Kidney capillary endothelial cell (primary cell): ENCODE data around the gene COBLL1.
"Not testable (repeated sequence)": the region's sequence is repeated elsewhere in the genome, so short reads cannot be mapped to it uniquely, and the experiment has no call there.

Experiments
- DNase-seq: peaks from one replicate; pipeline ENCODE4 v3.0.0-alpha.2; 2018; ENCODE audit warnings: low spot score

COBLL1 gene, protein sequence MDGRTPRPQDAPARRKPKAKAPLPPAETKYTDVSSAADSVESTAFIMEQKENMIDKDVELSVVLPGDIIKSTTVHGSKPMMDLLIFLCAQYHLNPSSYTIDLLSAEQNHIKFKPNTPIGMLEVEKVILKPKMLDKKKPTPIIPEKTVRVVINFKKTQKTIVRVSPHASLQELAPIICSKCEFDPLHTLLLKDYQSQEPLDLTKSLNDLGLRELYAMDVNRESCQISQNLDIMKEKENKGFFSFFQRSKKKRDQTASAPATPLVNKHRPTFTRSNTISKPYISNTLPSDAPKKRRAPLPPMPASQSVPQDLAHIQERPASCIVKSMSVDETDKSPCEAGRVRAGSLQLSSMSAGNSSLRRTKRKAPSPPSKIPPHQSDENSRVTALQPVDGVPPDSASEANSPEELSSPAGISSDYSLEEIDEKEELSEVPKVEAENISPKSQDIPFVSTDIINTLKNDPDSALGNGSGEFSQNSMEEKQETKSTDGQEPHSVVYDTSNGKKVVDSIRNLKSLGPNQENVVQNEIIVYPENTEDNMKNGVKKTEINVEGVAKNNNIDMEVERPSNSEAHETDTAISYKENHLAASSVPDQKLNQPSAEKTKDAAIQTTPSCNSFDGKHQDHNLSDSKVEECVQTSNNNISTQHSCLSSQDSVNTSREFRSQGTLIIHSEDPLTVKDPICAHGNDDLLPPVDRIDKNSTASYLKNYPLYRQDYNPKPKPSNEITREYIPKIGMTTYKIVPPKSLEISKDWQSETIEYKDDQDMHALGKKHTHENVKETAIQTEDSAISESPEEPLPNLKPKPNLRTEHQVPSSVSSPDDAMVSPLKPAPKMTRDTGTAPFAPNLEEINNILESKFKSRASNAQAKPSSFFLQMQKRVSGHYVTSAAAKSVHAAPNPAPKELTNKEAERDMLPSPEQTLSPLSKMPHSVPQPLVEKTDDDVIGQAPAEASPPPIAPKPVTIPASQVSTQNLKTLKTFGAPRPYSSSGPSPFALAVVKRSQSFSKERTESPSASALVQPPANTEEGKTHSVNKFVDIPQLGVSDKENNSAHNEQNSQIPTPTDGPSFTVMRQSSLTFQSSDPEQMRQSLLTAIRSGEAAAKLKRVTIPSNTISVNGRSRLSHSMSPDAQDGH

DNA sequence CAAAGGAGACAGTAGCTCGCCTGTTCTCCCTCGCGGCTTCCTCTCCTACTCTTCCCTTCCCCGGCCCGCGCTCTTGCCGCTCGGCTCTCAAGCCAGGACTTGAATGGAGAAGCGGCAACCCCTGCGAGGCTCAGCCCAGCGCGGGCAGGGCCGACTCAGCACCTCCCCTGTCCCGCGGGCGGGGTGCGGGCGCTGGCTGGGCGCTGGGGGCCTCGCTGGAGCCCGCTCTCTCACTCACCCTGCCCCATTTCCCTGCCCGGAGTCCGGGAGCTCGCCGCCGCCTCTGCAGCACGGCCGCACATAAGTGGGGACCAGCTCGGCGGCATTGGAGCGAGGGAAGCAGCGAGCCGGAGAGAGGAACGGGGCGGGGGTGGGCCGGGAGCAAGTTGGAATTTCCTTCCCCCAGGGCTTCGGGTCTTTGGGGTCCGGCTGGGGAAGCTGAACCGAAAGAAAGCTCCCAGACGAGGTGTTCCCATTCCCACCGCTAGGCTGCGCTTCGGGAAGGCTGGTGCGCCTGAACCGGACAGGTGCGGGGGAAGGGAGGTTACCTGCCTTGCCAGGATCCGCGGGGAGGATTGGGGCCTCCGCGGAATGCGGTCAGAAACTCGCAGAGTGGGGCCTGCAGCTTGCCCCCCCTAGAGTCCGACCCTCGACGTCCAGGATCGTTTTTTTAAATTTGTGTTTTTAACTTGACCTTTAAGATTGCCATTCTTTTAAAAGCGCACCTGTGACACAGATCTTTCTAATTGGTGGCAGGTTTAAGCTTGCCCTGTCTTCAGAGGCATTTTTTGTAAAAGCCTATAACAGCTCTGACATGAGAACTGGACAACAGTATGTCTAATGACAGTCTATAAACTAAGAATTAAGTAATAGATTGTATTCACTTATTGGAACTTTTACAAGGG lies at the start of gene COBLL1:
TSS of gene COBLL1 (minus strand) at position 105 of the 905 bp plus-strand sequence. CDS start 627 bp downstream, outside the sequence.
- peak; percentile 51 for DNase-seq

DNA sequence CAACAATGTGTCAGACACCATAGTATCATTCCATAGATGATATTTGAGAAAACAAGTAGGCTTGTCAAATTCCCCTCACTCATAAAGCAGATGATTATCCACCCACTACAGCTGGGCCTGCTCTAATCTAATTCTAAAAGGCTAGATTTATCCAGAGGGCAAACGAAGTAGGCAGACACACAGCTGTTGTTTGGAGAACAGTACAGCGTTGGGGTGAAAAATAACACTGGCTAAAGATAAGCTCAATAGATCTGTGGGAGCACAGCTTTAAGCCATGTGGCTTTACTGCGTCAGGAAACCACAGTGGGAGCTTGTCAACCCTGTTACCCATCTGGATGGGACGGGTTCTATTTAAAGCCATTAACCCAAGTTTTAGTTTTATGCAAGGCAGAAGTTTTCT lies 48.9 kb upstream of the COBLL1 start:
- DNase-seq: no peak

- DNase-seq: no peak
Measured at GRCh38 chr2:164888592-164888991, 47.0 kb upstream of the COBLL1 start.

GRCh38 chr2:164887434-164888144 lies 46.0 kb upstream of the COBLL1 start:
- no peak for DNase-seq

DNA sequence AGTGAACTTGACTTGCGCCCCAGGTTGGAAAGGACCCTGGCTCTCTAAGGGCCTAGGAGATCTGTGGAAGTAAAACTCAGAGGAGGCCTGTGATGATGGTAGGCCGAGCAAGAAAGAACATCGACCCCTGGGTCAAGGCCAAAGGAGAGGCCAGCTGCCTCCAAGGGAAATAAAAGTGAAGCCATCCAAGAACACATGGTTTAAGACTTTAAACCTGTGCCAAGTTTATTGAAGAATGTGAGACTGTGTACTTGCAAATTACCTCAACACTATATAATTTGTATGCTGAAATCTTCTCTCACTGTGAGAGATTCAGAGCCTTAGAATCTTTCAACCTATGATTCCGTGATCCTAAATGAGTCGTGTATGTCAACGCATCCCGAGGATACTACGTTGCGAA lies 40.7 kb upstream of the COBLL1 start:
- DNase-seq: no peak

DNA sequence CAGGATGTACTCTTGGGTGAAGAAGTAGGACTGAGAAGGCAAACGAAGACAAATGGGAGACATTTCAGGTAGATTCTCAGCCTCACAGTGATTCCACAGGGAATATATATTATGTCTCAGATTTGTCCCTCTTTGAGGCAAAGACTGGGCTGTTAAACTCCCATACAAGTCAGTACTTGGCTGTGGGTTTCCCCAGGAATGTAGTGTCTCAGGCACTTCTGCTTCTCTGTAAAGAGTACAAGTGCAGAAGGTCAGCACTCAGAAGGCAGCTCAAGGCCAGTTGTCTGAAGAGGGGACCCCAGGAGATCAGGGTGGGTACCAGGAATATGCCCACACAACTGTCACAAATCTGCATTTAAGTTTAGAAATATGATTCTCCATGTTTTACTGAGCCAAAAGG lies 39.9 kb upstream of the COBLL1 start:
- no peak for DNase-seq

- DNase-seq: no peak
Measured at GRCh38 chr2:164879901-164880535, 38.4 kb upstream of the COBLL1 start.

DNA sequence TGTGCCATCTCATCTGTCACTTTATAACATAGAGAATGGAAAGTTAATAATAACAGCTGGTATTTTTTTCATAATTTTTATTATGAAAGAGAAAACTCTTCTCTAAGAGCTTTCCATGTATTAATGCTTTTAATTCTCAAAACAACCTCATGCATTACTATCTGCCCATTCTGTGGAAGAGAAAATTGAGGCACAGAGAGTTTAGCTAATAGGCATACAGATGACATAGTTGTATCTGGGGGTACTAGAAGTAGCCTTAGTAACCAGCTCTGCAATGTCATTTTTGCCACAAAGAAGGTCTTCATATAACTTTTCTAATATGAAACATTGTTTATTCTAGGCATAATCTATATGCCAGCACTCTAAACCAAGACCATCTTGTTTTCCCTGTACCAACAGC lies 36.3 kb upstream of the COBLL1 start:
- no peak for DNase-seq

DNA sequence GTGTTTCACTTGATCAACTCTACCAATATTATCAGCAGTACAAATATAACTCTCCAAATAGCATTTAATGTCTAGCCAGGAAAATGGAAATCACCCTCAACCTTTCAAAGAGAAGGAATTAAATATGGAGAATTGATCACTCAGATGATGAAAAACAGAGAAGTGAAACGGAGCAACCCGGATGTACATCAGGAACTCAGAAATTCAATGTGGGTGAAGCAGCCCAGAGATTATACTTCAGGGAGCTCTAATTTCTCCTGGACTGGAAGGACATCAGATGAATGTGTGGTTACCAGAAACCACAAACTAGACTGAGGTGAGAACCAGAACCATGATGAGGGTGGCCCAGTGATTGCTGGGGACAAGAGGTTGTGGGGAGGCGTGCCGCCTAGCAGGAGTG lies 35.5 kb upstream of the COBLL1 start:
- no peak for DNase-seq

GRCh38 chr2:164875334-164876205 lies 33.9 kb upstream of the COBLL1 start:
- DNase-seq: no peak

DNA sequence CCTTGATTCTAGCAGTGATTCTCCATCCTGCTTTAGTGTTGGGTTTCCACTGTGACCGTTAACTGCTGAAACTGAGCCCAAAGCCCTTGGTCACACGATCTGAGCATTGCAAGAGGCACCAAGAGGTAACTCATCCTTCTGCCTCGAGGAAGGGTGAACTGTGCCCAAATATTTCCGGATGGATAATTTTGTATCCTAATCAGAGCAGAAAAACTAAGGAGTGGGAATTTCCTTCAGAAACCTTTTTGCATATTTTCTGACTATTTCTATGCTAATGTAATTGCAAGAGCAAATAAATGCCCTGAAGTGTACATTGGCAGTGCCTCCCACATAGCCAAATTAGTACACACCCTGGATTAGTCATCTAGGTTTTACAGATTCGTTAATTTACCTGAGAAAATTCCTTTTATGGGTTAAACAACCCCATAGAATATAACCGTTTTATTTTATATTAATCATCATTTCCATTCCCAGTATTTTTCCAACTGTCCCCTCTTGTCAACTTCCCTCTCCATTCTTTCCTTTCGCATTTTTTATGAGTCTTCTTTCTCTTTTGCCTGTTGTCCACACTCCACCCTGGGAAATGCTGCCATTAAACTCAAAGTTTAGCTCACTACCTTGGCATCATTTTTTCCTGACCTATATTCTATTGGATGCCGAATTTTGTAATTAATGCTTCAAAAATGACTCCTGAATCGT lies 31.7 kb upstream of the COBLL1 start:
- no peak for DNase-seq

DNA sequence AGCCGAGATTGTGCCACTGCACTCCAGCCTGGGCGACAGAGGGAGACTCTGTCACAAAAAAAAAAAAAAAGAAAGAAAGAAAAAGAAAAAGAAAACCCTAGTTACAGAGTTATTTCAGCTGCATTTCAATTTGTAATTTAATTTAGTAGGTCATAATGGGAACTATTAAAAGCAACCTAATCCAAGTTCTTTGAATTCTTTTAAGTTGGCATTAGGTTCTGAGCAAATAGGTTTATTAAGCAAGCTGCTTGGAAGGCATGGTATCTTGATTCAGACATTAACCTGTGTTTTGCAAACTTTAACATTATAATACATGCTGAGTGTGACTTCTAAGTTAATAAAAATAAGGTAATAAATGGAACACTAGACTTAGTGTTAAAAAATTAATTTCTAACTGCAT lies 29.8 kb upstream of the COBLL1 start:
- DNase-seq: no peak

DNA sequence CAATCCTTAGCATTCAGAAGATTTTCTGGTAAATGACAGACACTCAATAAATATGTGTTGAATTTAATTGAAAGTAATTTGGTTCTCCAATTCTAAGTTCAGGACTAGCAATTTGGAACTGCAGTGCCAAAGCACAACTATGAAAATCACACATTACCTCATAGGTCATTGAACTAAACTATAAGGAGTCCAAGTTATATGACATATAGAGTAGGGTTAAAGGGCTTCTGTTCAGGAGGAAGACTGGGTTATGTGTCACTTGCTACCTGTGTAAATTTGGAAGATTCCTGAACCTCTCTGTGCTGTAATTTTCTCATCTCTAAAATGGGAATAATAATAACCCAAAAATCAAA lies 27.8 kb upstream of the COBLL1 start:
- no peak for DNase-seq

GRCh38 chr2:164868563-164869419 lies 27.2 kb upstream of the COBLL1 start:
- no peak for DNase-seq

DNA sequence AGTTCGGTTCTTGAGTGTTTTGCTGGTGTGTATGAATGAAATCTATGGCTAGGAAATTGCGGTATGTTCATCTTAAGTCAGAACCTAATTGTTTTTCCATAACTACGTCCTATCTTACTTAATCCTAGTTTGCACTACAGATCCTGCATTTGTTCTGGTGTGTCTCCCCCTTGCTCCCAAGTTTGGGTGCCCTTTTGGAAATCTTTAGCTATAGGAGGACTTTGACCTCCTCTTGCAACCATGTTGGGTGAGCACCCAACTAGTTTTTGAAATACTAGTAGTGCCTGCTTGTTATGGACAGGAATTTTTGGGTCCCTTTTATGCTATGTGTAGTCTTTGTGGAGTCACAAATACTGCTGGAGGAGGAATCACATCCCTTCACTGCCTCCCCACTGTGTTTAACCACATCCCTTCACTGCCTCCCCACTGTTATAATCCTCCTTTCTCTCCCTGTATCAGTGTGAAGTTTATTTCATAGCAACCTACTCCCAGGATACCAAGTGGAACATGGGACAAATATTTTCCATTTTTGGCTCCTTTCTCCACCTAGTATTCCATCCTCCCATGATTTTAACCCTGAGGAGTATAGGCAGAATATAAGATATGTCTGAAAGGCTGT lies 26.3 kb upstream of the COBLL1 start:
- DNase-seq: no peak

DNA sequence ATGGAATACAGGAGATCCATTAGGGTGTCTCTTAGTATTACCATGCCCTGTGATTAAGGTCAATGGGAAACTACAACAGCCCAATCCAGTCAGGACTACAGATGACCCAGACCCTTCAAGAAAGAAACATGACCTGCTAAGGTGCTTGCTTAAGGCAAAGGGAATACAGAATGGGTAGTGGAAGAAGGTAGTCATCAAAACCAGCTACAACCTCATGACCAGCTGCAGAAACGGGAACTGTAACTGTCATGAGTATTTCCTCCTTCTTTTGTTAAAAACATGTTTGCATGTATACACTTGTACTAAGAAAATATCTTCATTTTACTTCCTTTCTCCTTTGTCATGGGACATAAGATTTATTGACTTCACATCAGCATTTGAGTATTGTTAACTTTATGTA lies 24.8 kb upstream of the COBLL1 start:
- DNase-seq: not testable (repeated sequence)

- DNase-seq: no peak
Measured at GRCh38 chr2:164860694-164861042, 19.0 kb upstream of the COBLL1 start.
